ENCODE results near the gene DNAH1. TPM values are rescaled to one million over a fixed set of nuclear protein-coding genes. Genes with fewer than 3 reads are reported as not detected.

The DNAH1 gene
- total and polyA plus RNA-seq, 2 of the 13 experiments (the other 11 are each of a cell fraction or from before 2014, with no cell fraction given): 0.64 to 3.5 TPM

DNA sequence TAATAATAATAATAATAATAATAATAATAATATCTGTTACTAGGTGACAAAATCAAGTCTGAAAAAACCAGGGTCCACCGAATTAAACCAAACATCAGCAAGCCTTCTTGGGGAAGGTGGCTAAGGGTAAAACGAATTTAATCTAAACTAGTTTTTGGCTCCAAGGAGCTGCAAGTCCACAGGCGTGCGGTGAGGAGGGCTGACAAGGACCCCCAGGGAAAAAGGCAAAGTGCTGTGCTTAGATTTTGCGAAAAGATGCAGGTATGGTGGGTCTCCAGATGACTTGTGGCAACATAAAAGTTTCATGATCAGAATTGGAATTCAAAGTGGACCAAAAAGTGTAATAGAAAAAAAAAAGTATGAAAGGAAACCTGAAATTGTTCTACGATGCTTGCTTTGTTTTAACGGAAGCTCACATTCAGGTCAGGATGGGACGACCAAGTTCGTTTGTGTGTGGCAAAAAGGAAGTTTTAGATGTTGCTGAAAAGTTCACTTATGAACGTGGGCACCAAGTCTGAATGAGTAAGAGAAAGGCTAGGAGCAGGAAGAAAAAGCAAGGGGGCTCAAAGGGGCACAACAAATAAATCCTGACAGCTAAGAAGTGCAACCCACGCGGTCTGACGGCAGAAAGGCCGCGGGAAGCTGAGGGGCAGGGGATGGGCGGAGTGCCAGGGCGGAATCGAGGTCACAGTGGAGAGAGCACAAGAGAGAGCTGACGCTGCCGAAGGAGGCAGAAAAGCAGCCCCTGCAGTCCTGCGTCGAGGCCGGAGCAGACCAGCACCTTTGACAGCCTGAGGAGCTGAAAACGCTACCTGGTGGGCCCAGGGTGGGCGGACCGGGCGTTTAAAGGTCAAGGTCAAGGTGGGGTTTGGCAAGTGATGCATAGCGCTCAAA is 38.8 kb upstream of the DNAH1 start (continued):
- TF ChIP-seq ARID4A (CRISPR knock-in tag; IDR thresholded peaks at IDR 0.05; ENCODE audit: borderline replicate concordance): peak; percentile 66
- TF ChIP-seq NONO (IDR thresholded peaks at IDR 0.05): no peak
- no peak for TF ChIP-seq NONO (CRISPR knock-in tag; conservative IDR thresholded peaks at IDR 0.05)
- TF ChIP-seq, protein P1, sequence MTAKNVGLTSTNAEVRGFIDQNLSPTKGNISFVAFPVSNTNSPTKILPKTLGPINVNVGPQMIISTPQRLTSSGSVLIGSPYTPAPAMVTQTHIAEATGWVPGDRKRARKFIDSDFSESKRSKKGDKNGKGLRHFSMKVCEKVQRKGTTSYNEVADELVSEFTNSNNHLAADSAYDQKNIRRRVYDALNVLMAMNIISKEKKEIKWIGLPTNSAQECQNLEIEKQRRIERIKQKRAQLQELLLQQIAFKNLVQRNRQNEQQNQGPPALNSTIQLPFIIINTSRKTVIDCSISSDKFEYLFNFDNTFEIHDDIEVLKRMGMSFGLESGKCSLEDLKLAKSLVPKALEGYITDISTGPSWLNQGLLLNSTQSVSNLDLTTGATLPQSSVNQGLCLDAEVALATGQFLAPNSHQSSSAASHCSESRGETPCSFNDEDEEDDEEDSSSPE (CRISPR knock-in tag; IDR thresholded peaks at IDR 0.05): peak; percentile 38; the same call in 1 of the 2 replicates
- TF ChIP-seq TRAFD1 (CRISPR knock-in tag; IDR thresholded peaks at IDR 0.05; ENCODE audit: borderline replicate concordance): no peak
- TF ChIP-seq RXRA (CRISPR knock-in tag; IDR thresholded peaks at IDR 0.05): peak; percentile 46; the same call in 1 of the 2 replicates
- no peak for TF ChIP-seq TEF (CRISPR knock-in tag; IDR thresholded peaks at IDR 0.05)
- TF ChIP-seq ZFP82 (CRISPR knock-in tag; IDR thresholded peaks at IDR 0.05; ENCODE audit: borderline replicate concordance): peak; percentile 44; the same call in 1 of the 2 replicates
- TF ChIP-seq, protein P2, sequence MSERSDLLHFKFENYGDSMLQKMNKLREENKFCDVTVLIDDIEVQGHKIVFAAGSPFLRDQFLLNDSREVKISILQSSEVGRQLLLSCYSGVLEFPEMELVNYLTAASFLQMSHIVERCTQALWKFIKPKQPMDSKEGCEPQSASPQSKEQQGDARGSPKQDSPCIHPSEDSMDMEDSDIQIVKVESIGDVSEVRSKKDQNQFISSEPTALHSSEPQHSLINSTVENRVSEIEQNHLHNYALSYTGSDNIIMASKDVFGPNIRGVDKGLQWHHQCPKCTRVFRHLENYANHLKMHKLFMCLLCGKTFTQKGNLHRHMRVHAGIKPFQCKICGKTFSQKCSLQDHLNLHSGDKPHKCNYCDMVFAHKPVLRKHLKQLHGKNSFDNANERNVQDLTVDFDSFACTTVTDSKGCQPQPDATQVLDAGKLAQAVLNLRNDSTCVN (CRISPR knock-in tag; IDR thresholded peaks at IDR 0.05; ENCODE audit: borderline replicate concordance): no peak
- TF ChIP-seq HDAC1 (CRISPR knock-in tag; IDR thresholded peaks at IDR 0.05): 0 out of 2 replicates have a peak, but pooled peaks have one; percentile 55
- no peak for TF ChIP-seq ZNF232 (CRISPR knock-in tag; IDR thresholded peaks at IDR 0.05; ENCODE audit: borderline replicate concordance)
- TF ChIP-seq, protein P3, sequence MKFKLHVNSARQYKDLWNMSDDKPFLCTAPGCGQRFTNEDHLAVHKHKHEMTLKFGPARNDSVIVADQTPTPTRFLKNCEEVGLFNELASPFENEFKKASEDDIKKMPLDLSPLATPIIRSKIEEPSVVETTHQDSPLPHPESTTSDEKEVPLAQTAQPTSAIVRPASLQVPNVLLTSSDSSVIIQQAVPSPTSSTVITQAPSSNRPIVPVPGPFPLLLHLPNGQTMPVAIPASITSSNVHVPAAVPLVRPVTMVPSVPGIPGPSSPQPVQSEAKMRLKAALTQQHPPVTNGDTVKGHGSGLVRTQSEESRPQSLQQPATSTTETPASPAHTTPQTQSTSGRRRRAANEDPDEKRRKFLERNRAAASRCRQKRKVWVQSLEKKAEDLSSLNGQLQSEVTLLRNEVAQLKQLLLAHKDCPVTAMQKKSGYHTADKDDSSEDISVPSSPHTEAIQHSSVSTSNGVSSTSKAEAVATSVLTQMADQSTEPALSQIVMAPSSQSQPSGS (CRISPR knock-in tag; IDR thresholded peaks at IDR 0.05): no peak
- TF ChIP-seq IKZF1 (IDR thresholded peaks at IDR 0.05): no peak
- peak; percentile 9 for TF ChIP-seq MED8 (CRISPR knock-in tag; IDR thresholded peaks at IDR 0.05; ENCODE audit: insufficient replicate concordance)
- peak; percentile 79 for TF ChIP-seq SAP130 (CRISPR knock-in tag; IDR thresholded peaks at IDR 0.05; ENCODE audit: low read depth)
- no peak for TF ChIP-seq ZNF10 (CRISPR knock-in tag; IDR thresholded peaks at IDR 0.05; ENCODE audit: borderline replicate concordance, low read depth)
